H9 (cell line): ENCODE measurements around the gene IGFALS. TPM values are rescaled to one million over a fixed set of nuclear protein-coding genes. Genes with fewer than 3 reads are reported as not detected.

Experiments used
- DNase-seq: peaks from one replicate; pipeline ENCODE4 v3.0.0-alpha.2; 2017
- H2AFZ ChIP-seq: one replicate; pipeline ENCODE4 v1.6.1; 2013; ENCODE audit warnings: mild to moderate bottlenecking, low read length, control low read depth, moderate library complexity
- H2AK5ac ChIP-seq: 2 replicates; pipeline ENCODE4 v1.6.1; 2013; ENCODE audit warnings: low read length, control low read depth, mixed read lengths; ENCODE audit not compliant: insufficient read length
- H2BK120ac ChIP-seq: one replicate; pipeline ENCODE4 v1.6.1; 2013; ENCODE audit warnings: low read depth, mild to moderate bottlenecking, low read length, control low read depth, inconsistent platforms; ENCODE audit not compliant: poor library complexity, severe bottlenecking
- H2BK12ac ChIP-seq: 2 replicates; pipeline ENCODE4 v1.6.1; 2013; ENCODE audit warnings: low read length, control low read depth, mixed read lengths, low read depth; ENCODE audit not compliant: insufficient read length
- H2BK15ac ChIP-seq: 2 replicates; pipeline ENCODE4 v1.6.1; 2013; ENCODE audit warnings: low read depth, low read length, control low read depth
- H2BK20ac ChIP-seq: one replicate; pipeline ENCODE4 v1.6.1; 2013; ENCODE audit warnings: low read depth, mild to moderate bottlenecking, low read length, control low read depth, inconsistent platforms; ENCODE audit not compliant: poor library complexity, severe bottlenecking
- H2BK5ac ChIP-seq: 2 replicates; pipeline ENCODE4 v1.6.1; 2013; ENCODE audit warnings: low read length, control low read depth, mixed read lengths; ENCODE audit not compliant: insufficient read length
- H3K14ac ChIP-seq: 2 replicates; pipeline ENCODE4 v1.6.1; 2013; ENCODE audit warnings: low read length, control low read depth; ENCODE audit not compliant: insufficient read depth
- H3K18ac ChIP-seq: 2 replicates; pipeline ENCODE4 v1.6.1; 2013; ENCODE audit warnings: low read depth, mild to moderate bottlenecking, mixed read lengths, low read length, control low read depth; ENCODE audit not compliant: insufficient read length
- H3K23ac ChIP-seq: 2 replicates; pipeline ENCODE4 v1.6.1; 2013; ENCODE audit warnings: low read length, control low read depth, mixed read lengths, low read depth; ENCODE audit not compliant: insufficient read length
- H3K23me2 ChIP-seq: 2 replicates; pipeline ENCODE4 v1.6.1; 2013; ENCODE audit warnings: low read depth, mild to moderate bottlenecking, mixed read lengths, low read length, control low read depth; ENCODE audit not compliant: insufficient read length, poor library complexity, severe bottlenecking
- H3K27ac ChIP-seq: 2 replicates; pipeline ENCODE4 v1.5.1; 2013; ENCODE audit warnings: low read length, control low read depth, mixed read lengths, low read depth; ENCODE audit not compliant: insufficient read length
- H3K27me3 ChIP-seq: 2 replicates; pipeline ENCODE4 v1.6.1; 2013; ENCODE audit warnings: low read length, control low read depth, inconsistent platforms; ENCODE audit not compliant: insufficient read depth
- H3K4ac ChIP-seq: 2 replicates; pipeline ENCODE4 v1.6.1; 2013; ENCODE audit warnings: low read depth, mild to moderate bottlenecking, control low read depth, inconsistent platforms, low read length, moderate library complexity
- H3K4me1 ChIP-seq: 2 replicates; pipeline ENCODE4 v1.6.1; 2013; ENCODE audit warnings: low read length, control low read depth, inconsistent platforms; ENCODE audit not compliant: insufficient read depth
- H3K4me2 ChIP-seq: 2 replicates; pipeline ENCODE4 v1.6.1; 2013; ENCODE audit warnings: low read length, control low read depth, mixed read lengths; ENCODE audit not compliant: insufficient read length, insufficient read depth
- H3K56ac ChIP-seq: 2 replicates; pipeline ENCODE4 v1.6.1; 2013; ENCODE audit warnings: low read depth, mild to moderate bottlenecking, mixed read lengths, low read length, control low read depth; ENCODE audit not compliant: insufficient read length
- H3K79me1 ChIP-seq: 2 replicates; pipeline ENCODE4 v1.6.1; 2013; ENCODE audit warnings: low read depth, mild to moderate bottlenecking, moderate library complexity, low read length, control low read depth, inconsistent platforms; ENCODE audit not compliant: insufficient read depth, poor library complexity, severe bottlenecking
- H3K79me2 ChIP-seq: 2 replicates; pipeline ENCODE4 v1.6.1; 2013; ENCODE audit warnings: low read length, control low read depth, inconsistent platforms; ENCODE audit not compliant: insufficient read depth
- H3K9ac ChIP-seq: 2 replicates; pipeline ENCODE4 v1.6.1; 2013; ENCODE audit warnings: low read length, control low read depth, mixed read lengths; ENCODE audit not compliant: insufficient read length; ENCODE audit errors: extremely low read depth
- H3K9me3 ChIP-seq: one replicate; pipeline ENCODE4 v1.6.1; 2013; ENCODE audit warnings: low read depth, low read length, inconsistent platforms; ENCODE audit not compliant: control insufficient read depth
- H3T11ph ChIP-seq: one replicate; pipeline ENCODE4 v1.6.1; 2013; ENCODE audit warnings: mild to moderate bottlenecking, low read length, control low read depth, inconsistent platforms
- H4K20me1 ChIP-seq: one replicate; pipeline ENCODE4 v1.6.1; 2013; ENCODE audit not compliant: control insufficient read depth, insufficient read length, insufficient read depth
- H4K5ac ChIP-seq: 2 replicates; pipeline ENCODE4 v1.6.1; 2013; ENCODE audit warnings: low read depth, mild to moderate bottlenecking, mixed read lengths, low read length, control low read depth; ENCODE audit not compliant: insufficient read length
- H4K8ac ChIP-seq: replicated peaks from 2 replicates; pipeline ENCODE4 v1.6.1; 2013; ENCODE audit warnings: low read length, control low read depth, mixed read lengths, low read depth; ENCODE audit not compliant: insufficient read length
- H4K91ac ChIP-seq: 2 replicates; pipeline ENCODE4 v1.6.1; 2013; ENCODE audit warnings: low read depth, mild to moderate bottlenecking, moderate library complexity, mixed read lengths, low read length, control low read depth; ENCODE audit not compliant: insufficient read length
- H3K27ac Mint-ChIP-seq, 3 experiments: 2 replicates in 2 of 3; 3 replicates in 1 of 3; pipeline ENCODE4 v1.8.0; 2020 to 2021; ENCODE audit warnings: mixed read lengths in 3 of 3, mild to moderate bottlenecking in 1 of 3, moderate library complexity in 1 of 3
- H3K27me3 Mint-ChIP-seq: 2 replicates; pipeline ENCODE4 v1.8.0; 2021; ENCODE audit warnings: low read depth, mild to moderate bottlenecking, moderate library complexity, mixed read lengths
- H3K36me3 Mint-ChIP-seq, 3 experiments: 2 replicates in 2 of 3; 3 replicates in 1 of 3; pipeline ENCODE4 v1.8.0; 2020 to 2021; ENCODE audit warnings: low read depth in 3 of 3, mixed read lengths in 3 of 3; ENCODE audit not compliant: insufficient read depth in 1 of 3
- H3K4me1 Mint-ChIP-seq, 2 experiments: 2 replicates each; pipeline ENCODE4 v1.8.0; 2020; ENCODE audit warnings: mixed read lengths in 2 of 2
- H3K4me3 Mint-ChIP-seq, 2 experiments: 2 replicates in 1 of 2; 3 replicates in 1 of 2; pipeline ENCODE4 v1.8.0; 2020 to 2021; ENCODE audit warnings: mild to moderate bottlenecking in 2 of 2, mixed read lengths in 2 of 2, moderate library complexity in 1 of 2
- H3K9me3 Mint-ChIP-seq, 2 experiments: 2 replicates in 1 of 2; 3 replicates in 1 of 2; pipeline ENCODE4 v1.8.0; 2020; ENCODE audit warnings: mild to moderate bottlenecking in 2 of 2, mixed read lengths in 2 of 2, moderate library complexity in 1 of 2
- CTCF ChIP-seq: fragments of 200-600 bp; sonication (generic); conservative IDR thresholded peaks from 3 replicates; pipeline ENCODE4 v1.8.0; 2021; ENCODE audit warnings: antibody characterized with exemption, mild to moderate bottlenecking
- WGBS: extraction: QIAGEN DNeasy Blood & Tissue Kit; methylation state at CpG from one replicate; pipeline ENCODE4 v1.1.7; 2013; ENCODE audit warnings: missing lambda C conversion rate, low lambda C conversion rate, mixed read lengths; ENCODE audit not compliant: insufficient read length; ENCODE audit errors: extremely low coverage; 5-methylcytosine and 5-hydroxymethylcytosine counted together
- total RNA-seq: library from RNA; stranded (reverse); gene quantifications from 2 replicates; pipeline ENCODE4 v1.2.1, GENCODE V29; 2021

Gene IGFALS
- total RNA-seq, 1 experiment from 2014 or later: not detected

DNA sequence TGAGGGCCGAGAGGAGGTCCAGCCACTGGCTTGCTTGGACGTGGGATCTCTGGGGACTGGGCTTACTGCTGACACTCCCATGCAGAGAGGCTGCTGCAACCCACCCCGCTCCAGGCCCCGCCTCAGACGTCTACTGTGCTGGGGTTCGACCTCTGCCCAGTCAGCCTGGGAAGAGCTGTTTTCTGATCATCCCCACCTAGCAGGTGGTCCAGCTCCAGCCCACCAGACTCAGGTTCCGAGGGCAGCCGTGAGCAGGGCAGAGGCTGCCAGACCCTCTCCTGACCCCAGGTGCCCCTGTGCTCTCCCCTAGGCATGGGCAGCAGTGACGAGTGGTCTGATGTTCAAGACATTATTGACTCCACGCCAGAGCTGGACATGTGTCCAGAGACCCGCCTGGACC, 45.6 kb downstream of the IGFALS start:
- H3K79me1 ChIP-seq: no peaks in the 10 kb centered on the region

More for the DNA sequence above, 45.6 kb downstream of the IGFALS start:
- H3K27ac Mint-ChIP-seq: no peak overlapping the region
- Histone ChIP-seq H4K5ac (no peak overlapping the region), H4K8ac (no peak overlapping the region), H3K27ac (no peak overlapping the region), H3K4ac (no peak overlapping the region), H2AFZ (no peak overlapping the region), H3K14ac (no peak overlapping the region), H3K4me2 (no peak overlapping the region), H3K9me3 (no peaks in the 10 kb centered on the region), H3T11ph (no peak overlapping the region), H4K20me1 (peaks cover 3% of the 10 kb centered on the region), H2BK120ac (no peak overlapping the region), H3K79me2 (no peaks in the 10 kb centered on the region), H2BK15ac (no peak overlapping the region), H3K9ac (no peak overlapping the region), H3K27me3 (no peaks in the 10 kb centered on the region), H2BK12ac (no peak overlapping the region), H3K18ac (no peak overlapping the region), H2AK5ac (no peak overlapping the region), H3K23ac (no peak overlapping the region), H2BK20ac (no peak overlapping the region), H3K23me2 (no peaks in the 10 kb centered on the region), H2BK5ac (no peak overlapping the region), H3K4me1 (no peaks in the 10 kb centered on the region), H4K91ac (no peak overlapping the region), H3K56ac (no peak overlapping the region)
- no peak for DNase-seq
- no peaks in the 10 kb centered on the region for H3K27me3 Mint-ChIP-seq
- no peaks in the 10 kb centered on the region for H3K4me1 Mint-ChIP-seq
- WGBS: no CpG with 5 or more reads among the region's 11 CpGs
- H3K4me3 Mint-ChIP-seq: no peak overlapping the region
- no peaks in the 10 kb centered on the region for H3K9me3 Mint-ChIP-seq
- peaks cover 3 to 32% (median 32%) of the 10 kb centered on the region in 3 experiments for H3K36me3 Mint-ChIP-seq
- no peak for TF ChIP-seq CTCF
